T-helper 1 cell (primary cell): ENCODE measurements around the gene CTBP2.

Experiments used
- DNase-seq, 5 donors: peaks; one replicate each; pipeline ENCODE4 v3.0.0-alpha.2; 2012 to 2020

The CTBP2 gene

DNA sequence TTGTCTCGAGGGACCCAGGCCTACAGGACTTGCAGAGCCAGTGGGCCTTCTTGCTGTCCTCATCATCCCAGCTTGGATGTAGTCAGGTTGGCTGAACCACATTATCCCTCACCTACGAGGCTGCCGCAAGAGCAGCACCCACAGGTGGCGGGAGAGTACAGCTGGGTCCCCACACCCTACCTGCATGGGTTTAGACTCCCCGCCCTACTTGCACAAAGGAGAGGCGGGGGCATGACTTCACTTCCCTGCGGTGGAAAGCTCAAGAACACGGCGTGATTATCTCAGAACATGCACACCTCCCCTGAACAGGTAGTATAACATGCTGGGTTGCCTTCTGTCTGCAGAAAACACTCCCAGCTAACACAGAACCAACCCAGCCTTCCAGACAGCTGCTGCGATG lies 57.5 kb downstream of the CTBP2 start:
- DNase-seq: no peak

DNA sequence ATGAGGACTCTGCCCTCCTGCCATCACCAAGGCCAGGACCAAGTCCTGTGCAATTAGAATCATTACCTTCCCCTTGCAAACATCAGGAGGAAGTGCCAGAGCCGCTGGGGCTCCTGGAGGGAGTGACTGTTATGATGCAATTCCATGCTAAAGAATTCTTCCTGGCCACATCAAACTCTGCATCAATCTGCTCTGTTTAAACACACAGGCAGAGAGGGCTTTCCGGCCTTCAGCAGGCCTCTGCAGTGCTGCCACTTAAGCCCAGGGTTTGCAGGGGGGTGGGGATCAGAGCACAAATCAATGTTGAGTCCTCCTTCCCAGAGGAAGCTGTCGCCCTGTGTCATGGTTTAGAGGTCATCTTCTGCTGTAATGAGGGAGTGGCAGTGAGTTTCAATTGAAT lies 58.1 kb downstream of the CTBP2 start:
- no peak for DNase-seq

DNA sequence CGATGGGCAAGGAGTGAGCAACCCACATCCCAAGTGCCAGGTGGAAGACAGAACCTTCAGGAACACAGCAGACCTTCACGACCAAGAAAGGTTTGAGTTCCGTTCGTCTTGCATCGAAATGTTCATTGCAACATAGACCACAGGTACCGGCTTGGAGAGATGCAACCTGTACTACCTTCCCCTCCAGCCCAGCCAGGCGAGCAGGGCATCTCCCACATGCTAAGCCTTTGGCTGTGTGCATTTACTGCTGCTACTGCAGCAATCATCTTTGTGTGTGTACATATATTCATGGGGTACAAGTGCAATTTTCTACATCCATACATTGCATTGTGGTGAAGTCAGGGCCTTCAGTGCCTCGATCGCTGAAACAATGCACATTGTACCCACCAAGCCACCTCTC lies 58.8 kb downstream of the CTBP2 start:
- DNase-seq: no peak

GRCh38 chr10:125101049-125101448 lies 59.3 kb downstream of the CTBP2 start:
- DNase-seq: no peak

- no peak for DNase-seq
Measured at GRCh38 chr10:125097409-125098070, 62.8 kb downstream of the CTBP2 start.

GRCh38 chr10:125096975-125097374 lies 63.4 kb downstream of the CTBP2 start:
- no peak for DNase-seq

DNA sequence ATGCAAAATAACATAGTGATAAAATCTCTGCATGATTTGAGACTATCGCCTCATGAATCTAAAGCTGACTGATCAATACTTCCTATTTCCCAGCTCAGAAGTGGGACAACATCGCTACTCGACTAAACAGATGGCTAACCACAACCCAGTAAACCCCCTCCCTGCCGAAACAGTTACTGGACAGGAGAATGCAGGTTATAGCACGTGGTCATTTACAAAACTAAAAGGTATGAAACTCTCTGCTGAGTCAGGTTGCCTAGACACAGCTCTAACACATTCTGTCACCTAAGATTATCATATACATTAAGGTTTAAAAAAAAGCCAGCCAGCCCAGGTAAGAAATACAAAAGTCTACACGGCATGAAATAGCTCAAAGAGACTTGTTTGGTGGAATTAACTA lies 64.0 kb downstream of the CTBP2 start:
- no peak for DNase-seq

- DNase-seq: no peak
Measured at GRCh38 chr10:125095776-125096175, 64.6 kb downstream of the CTBP2 start.

DNA sequence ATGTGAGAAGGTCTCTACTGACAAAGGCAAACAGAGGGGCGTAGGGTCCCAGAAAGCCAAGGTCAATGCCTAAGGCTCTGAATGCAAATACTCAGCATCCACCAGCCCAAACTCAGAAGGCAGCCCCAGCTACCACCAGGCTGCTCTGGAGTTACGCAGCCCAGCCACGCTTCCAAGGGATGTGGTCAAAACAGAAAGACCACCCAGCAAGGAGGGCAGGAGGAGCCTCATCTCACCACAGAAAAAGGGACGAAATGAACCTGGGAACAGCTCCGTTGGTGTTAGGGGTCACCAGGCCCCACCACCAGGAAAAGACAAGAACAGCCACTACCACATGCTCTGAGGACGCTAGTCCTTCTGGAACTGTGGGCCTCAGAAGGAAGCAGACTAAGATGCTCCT lies 65.1 kb downstream of the CTBP2 start:
- no peak for DNase-seq

DNA sequence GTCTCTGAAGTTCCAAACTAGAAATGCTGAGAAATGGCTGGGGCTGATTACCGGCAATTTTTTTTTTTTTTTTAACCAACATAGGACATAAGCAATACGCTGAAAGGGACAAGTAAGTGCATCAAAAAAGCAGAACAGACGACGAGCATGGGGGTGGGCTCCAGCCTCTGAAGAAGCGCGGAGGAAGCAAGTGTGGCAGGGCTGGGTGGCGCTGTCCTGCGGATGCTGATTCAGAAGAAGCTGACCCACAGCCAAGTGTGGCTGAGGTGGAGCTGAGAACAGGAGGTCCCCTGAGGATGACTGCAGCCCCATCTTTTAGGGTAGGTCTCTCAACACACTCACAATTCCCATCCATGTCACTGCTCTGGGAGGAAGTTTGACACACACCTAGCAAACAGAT lies 65.6 kb downstream of the CTBP2 start:
- no peak for DNase-seq

- no peak for DNase-seq
Measured at GRCh38 chr10:125093974-125094705, 66.2 kb downstream of the CTBP2 start.

- DNase-seq: no peak
Measured at GRCh38 chr10:125093199-125093973, 67.0 kb downstream of the CTBP2 start.

DNA sequence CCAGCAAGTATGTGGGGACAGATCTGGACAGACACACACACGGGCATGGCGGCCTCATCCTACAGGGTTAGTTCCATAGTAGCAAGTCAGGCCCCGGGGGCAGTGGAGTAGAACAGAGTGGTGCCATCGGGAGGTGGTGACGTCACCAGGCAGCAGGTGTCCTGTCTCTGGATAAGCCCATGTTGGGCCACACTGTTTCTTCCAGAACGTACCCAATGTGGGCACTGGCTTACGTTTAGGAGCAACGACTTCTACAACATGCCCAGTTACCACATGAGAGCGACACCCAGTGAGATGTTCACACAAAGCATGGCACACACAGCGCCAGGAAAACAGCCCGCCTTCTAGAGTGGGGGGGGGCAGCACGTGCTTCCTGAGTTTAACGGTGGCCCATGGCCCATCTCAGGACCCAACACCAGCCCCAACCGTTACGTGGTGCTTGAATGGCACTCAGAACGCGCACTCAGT lies 67.8 kb downstream of the CTBP2 start:
- no peak for DNase-seq

DNA sequence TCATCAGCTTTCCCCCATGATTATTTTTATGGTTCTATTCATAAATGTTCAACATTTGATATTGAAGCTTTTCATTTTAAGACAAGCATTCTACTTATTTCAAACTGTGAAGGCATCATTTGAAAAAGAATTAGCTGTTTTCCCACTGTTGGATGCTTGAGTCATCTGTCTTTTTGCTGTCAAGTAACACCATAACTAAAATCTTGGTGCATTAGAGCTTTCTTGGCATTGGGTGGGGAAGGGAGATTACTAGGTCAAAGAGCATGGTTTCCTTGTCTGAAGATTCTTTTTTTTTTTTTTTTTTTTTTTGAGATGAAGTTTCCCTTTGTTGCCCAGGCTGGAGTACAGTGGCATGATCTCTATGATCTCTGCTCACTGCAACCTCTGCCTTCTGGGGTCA lies 68.5 kb downstream of the CTBP2 start:
- DNase-seq: no peak

GRCh38 chr10:125089469-125089868 lies 70.9 kb downstream of the CTBP2 start:
- no peak for DNase-seq

DNA sequence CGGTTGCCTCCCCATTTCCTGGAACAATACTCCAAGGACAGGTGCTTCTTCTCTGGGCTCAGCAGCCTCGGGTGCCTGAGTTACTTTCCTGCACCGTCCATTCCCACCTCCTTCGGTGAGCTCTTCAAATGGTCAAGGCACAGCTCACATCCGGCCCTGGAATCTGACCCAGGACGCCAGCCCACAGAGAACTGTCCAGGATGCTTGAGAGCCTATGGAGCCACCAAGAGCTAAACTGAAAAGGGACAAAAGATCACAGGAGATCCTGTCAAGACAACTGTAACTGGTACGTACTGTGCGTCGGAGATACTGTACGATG lies 72.5 kb downstream of the CTBP2 start:
- DNase-seq: no peak

- no peak for DNase-seq
Measured at GRCh38 chr10:125087191-125087896, 73.0 kb downstream of the CTBP2 start.

DNA sequence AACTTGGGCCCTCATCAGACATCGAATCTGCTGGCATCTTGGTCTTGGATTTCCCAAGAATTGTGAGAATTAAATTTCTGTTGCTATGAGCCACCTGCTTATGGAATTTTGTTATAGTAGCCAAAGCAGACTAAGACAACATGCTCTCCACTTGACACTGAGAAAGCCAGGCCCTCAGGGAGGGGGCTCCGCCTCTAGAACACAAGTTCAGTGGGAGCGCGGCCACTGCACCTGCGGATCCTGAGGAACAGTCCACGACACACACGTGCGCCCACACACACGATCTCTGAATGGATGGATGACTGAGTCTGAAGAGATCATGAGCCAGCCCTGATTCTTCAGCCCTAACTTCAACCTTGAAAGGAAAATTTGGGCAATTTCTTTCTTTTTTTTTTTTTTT lies 73.7 kb downstream of the CTBP2 start:
- DNase-seq: no peak

DNA sequence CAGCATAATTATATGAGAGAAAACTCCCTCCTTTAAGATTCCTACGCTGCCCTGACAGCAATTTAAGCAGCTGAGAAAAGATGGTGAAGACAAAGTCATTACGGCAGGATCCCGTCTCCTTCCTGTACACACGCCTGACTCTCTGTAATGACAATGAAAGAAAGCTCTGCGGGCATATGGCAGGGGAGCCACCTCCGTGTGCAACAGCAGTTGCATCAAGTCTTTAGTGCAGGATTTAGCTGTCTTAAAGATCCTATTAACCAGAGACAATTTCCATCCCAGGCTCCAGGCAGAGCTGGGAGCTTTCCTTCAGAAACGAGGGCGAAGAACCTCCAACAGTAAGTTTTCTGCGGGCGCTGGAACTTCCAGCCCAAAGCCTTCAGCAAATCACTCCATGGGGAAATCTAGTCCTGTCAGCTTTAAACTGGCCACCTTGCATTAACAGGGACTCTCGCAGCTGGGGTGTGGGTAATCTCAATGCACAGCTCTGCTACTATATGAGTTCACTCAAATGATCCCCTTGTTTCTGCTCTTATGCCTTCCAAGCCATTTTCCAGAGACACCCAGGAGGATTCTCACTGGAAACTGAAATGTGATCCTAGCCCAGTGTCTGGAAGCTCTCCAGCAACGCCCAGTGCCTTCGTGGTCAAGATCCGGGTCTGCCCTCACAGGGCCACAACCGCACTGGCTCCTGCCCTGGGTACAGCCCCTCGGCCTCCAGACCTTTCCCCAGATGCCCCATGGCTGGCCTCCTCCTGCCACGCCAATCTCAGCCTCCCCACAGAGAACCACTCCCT lies 74.9 kb downstream of the CTBP2 start:
- DNase-seq: no peak

GRCh38 chr10:125084614-125085257 lies 75.6 kb downstream of the CTBP2 start:
- no peak for DNase-seq

DNA sequence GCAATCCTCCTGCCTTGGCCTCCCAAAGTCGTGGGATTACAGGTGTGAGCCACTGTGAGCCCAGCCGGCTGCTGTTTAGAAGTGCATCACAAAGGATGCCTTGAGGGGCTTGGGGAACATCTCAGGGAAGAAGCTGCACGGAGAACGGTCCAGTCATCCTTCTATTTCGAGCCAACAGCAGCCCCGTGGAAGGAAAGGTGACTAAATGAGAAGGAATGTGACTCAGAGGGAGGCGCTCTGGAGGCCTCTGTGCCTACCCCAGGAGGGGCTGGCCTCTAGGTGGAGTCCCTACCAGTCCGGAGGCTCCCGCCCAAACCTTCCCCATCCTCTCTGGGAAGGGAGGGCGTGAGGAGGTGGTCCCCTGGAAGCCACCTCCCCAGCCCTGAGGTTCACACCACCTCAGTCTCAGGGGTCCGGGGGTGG lies 76.2 kb downstream of the CTBP2 start:
- no peak for DNase-seq

DNA sequence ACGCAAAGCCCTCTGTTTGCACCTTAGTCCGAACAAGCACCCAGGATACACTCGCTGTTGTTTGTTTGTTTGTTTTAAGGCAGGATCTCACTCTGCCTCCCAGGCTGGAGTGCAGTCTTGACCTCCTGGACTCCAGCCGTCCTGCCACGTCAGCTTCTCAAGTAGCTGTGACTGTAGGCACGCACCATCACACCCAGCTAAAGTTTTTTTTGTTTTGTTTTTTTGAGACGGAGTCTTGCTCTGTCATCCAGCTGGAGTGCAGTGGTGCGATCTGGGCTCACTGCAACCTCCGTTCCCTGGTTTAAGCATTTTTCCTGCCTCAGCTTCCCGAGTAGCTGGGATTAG lies 76.8 kb downstream of the CTBP2 start:
- no peak for DNase-seq
